ENCODE measurements around the gene NELL1. TPM values are rescaled to one million over a fixed set of nuclear protein-coding genes. Genes with fewer than 3 reads are reported as not detected.

The NELL1 gene
- total RNA-seq, 1 donor from 2014 or later = 0.29 TPM

DNA sequence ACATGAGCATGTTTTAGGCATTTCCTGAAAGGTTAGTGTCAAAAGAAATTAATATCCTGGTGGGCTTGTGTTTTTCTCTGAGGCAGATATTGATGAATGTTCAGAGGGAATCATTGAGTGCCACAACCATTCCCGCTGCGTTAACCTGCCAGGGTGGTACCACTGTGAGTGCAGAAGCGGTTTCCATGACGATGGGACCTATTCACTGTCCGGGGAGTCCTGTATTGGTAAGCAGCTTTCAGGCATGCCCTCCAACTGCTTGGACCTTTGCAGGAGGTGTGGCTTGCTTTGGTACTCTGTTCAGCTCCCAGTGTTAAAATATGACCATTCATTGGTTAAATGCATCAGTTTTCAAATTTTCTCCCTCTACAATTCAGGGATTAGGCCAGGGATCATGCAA, 864.9 kb downstream of the NELL1 start:
- no peak for TF ChIP-seq CTCF (IDR thresholded peaks at IDR 0.05; ENCODE audit: partially characterized antibody, unreplicated experiment)
- no peak for DNase-seq
- H3K27me3 Mint-ChIP-seq (ENCODE audit: unreplicated experiment) = no peaks in the 10 kb centered on the region
- peaks cover 1% of the 10 kb centered on the region for H3K4me1 Mint-ChIP-seq (ENCODE audit: low read depth, unreplicated experiment)
- no peaks in the 10 kb centered on the region for H3K9me3 Mint-ChIP-seq (ENCODE audit: unreplicated experiment)
- no peaks in the 10 kb centered on the region for H3K36me3 Mint-ChIP-seq (ENCODE audit: unreplicated experiment)
- no peak overlapping the region for H3K27ac Mint-ChIP-seq (ENCODE audit: unreplicated experiment)
- H3K4me3 Mint-ChIP-seq (ENCODE audit: unreplicated experiment) = no peak overlapping the region

DNA sequence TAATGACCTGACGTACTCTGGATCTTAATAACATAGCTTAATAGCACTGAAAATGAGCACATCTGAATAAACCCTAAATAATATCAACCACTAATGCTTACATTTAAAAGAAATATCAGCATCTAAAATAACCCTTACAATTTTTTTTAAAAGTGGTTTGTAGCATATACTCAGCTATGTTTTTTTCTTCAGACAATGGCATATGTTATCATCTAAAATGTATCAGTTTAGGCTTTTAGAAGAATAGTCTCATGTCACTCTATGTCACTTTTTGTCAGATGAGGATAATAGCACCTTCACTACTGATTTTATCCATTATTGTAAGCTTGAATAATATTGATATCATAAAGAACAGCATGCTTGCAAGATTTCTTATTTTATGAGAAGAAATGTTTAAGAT, 868.6 kb downstream of the NELL1 start:
- Mint-ChIP-seq H3K9me3 (ENCODE audit: unreplicated experiment) (no peaks in the 10 kb centered on the region), H3K4me3 (ENCODE audit: unreplicated experiment) (no peak overlapping the region), H3K36me3 (ENCODE audit: unreplicated experiment) (no peaks in the 10 kb centered on the region), H3K27ac (ENCODE audit: unreplicated experiment) (no peak overlapping the region), H3K27me3 (ENCODE audit: unreplicated experiment) (no peaks in the 10 kb centered on the region), H3K4me1 (ENCODE audit: low read depth, unreplicated experiment) (no peaks in the 10 kb centered on the region)
- no peak for DNase-seq
- TF ChIP-seq CTCF (IDR thresholded peaks at IDR 0.05; ENCODE audit: partially characterized antibody, unreplicated experiment) = no peak

- H3K4me3 Mint-ChIP-seq (ENCODE audit: unreplicated experiment) = no peak overlapping the region
- no peaks in the 10 kb centered on the region for H3K9me3 Mint-ChIP-seq (ENCODE audit: unreplicated experiment)
- DNase-seq = no peak
- H3K27ac Mint-ChIP-seq (ENCODE audit: unreplicated experiment) = no peak overlapping the region
- H3K36me3 Mint-ChIP-seq (ENCODE audit: unreplicated experiment) = no peaks in the 10 kb centered on the region
- H3K4me1 Mint-ChIP-seq (ENCODE audit: low read depth, unreplicated experiment) = no peaks in the 10 kb centered on the region
- no peaks in the 10 kb centered on the region for H3K27me3 Mint-ChIP-seq (ENCODE audit: unreplicated experiment)
- no peak for TF ChIP-seq CTCF (IDR thresholded peaks at IDR 0.05; ENCODE audit: partially characterized antibody, unreplicated experiment)
Measured at GRCh38 chr11:21541187-21541751, 871.9 kb downstream of the NELL1 start.

DNA sequence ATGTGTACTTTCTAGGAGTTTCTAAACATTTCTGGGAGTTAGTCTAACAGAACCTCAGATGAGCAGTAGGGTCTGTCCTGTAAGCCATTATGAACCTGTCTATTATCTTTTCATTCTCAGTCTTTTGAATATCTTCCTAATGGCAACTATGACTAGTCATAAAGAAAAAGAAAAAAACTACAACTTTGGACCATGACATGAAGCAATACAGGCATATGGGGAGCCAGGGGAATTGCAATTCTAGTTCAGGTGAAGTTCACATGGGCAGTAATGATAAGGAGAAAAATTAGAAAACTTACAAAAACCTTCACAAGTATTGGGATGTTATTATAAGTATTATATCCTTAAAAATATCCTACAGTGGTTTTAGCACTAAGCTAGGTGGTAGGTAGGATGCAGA, 874.5 kb downstream of the NELL1 start:
- TF ChIP-seq CTCF (IDR thresholded peaks at IDR 0.05; ENCODE audit: partially characterized antibody, unreplicated experiment) = no peak
- H3K9me3 Mint-ChIP-seq (ENCODE audit: unreplicated experiment) = no peaks in the 10 kb centered on the region
- no peak overlapping the region for H3K4me3 Mint-ChIP-seq (ENCODE audit: unreplicated experiment)
- H3K27ac Mint-ChIP-seq (ENCODE audit: unreplicated experiment) = no peak overlapping the region
- no peaks in the 10 kb centered on the region for H3K27me3 Mint-ChIP-seq (ENCODE audit: unreplicated experiment)
- no peaks in the 10 kb centered on the region for H3K4me1 Mint-ChIP-seq (ENCODE audit: low read depth, unreplicated experiment)
- H3K36me3 Mint-ChIP-seq (ENCODE audit: unreplicated experiment) = peaks cover 4% of the 10 kb centered on the region
- DNase-seq = no peak

DNA sequence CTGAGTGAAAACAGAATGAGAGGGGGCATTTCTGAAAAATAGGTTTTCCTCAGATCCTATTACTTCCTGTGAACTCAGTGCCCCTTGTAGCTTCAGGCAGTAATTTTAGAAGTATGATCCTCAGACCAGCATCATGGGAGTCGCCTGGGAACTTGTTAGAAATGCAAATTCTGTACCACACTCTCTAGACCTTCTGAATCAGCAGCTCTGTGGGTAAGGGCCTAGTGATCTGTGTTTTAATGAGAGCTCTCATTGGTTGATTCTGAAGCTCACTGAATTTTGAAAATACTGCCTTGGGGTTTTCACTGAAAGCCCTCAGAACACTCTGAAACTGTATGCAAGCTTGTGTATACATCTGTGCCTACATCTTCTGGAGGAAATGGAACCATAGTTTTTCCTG, 876.3 kb downstream of the NELL1 start:
- Mint-ChIP-seq H3K9me3 (ENCODE audit: unreplicated experiment) (no peaks in the 10 kb centered on the region), H3K27ac (ENCODE audit: unreplicated experiment) (no peak overlapping the region), H3K36me3 (ENCODE audit: unreplicated experiment) (peaks cover 4% of the 10 kb centered on the region), H3K4me1 (ENCODE audit: low read depth, unreplicated experiment) (no peaks in the 10 kb centered on the region), H3K4me3 (ENCODE audit: unreplicated experiment) (no peak overlapping the region), H3K27me3 (ENCODE audit: unreplicated experiment) (no peaks in the 10 kb centered on the region)
- no peak for DNase-seq
- no peak for TF ChIP-seq CTCF (IDR thresholded peaks at IDR 0.05; ENCODE audit: partially characterized antibody, unreplicated experiment)
